Transverse colon (tissue), 4 donors: Measurements from ENCODE around the gene WFDC8.

Experiments
- CTCF ChIP-seq, 5 experiments: fragments of 200-600 bp in 3 of 5; fragments of 450-650 bp in 2 of 5; sonication (generic) in 3 of 5; IDR thresholded peaks; 1 replicate in 2 of 5; 2 replicates in 3 of 5; pipeline ENCODE4 v1.5.1; 2016 to 2017; ENCODE audit warnings: antibody characterized with exemption in 5 of 5, inconsistent platforms in 3 of 5, mild to moderate bottlenecking in 2 of 5, moderate library complexity in 1 of 5
- EP300 ChIP-seq: sonication (generic); formaldehyde crosslinking; IDR thresholded peaks from one replicate; pipeline ENCODE4 v1.6.1; 2017; ENCODE audit warnings: antibody characterized with exemption, low read depth
- POLR2AphosphoS5 ChIP-seq, 3 donors: sonication (generic); formaldehyde crosslinking; IDR thresholded peaks; one replicate each; pipeline ENCODE4 v1.6.1; 2016; ENCODE audit warnings: antibody characterized with exemption in 3 of 3

DNA sequence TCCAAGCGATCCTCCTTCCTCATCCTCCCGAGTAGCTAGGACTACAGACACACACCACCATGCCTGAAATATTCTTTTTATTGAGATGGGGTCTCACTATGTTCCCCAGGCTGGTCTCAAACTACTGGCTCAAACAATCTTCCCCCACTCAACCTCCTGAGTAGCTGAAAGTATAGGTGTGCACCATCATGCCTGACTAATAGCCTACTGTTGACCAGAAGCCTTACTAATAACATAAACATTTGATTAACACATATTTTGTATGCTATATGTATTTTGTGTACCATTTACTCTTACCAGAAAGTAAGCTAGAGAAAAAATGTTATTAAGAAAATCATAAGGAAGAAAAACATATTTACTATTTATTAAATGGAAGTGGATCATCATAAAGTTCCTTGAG, 38.5 kb upstream of the WFDC8 start:
- TF ChIP-seq EP300 (no peak), CTCF (IDR thresholded peaks at IDR 0.05) (no peak), POLR2AphosphoS5 (IDR thresholded peaks at IDR 0.05) (no peak)
